Urothelium cell line (cell line): ENCODE results near the gene SH3BGRL2.

ENCODE experiments used
- DNase-seq: peaks from one replicate; pipeline ENCODE4 v3.0.0; 2011; ENCODE audit warnings: low spot score, mixed read lengths
- FAIRE-seq: peaks from 2 replicates; lab custom pipeline; 2011; peaks lifted over from hg19 to GRCh38; lab: Jason Lieb, UNC

SH3BGRL2 gene

DNA sequence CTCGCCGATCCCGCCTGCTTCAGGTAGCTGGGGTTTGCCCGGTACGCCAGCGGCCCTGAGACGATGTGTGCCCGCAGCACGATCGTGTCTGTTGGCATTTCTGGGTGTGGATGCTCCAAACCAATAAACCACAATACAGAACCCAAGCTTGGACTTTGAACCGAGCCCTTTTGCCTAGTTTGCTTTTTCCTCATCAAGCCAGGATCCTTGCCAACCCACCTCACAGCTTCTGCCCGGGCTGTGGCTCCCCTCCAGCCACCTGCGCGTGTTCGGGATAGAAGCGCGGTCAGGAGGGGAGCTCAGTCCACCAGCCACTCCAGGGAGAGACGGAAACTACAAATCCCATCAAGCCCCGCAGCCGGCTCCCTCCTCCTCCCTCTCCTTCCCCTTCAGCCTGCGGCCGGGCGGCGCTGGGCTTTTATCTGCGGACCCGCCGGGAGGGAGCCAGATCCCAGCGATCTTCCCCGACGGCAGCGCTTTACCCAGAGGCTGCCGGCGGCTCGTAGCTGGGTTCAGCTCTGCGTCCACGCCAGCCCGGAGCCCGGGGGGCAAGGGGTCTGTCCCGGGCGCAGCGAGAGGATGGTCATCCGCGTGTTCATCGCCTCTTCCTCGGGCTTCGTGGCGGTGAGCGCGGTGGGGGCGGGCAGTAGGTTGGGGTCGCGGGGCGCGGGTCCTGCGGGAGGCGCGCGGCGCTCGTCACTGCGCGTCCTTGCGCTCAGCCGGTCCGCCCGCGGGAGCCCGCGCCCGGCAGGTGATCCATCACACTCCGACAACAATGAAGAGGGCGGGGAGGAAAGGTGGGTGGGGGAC, at the start of gene SH3BGRL2:
Gene SH3BGRL2, plus strand, starts transcription at position 447 of the 810 bp plus-strand sequence. Its CDS starts 133 bp downstream, at position 580.
- DNase-seq: peak; percentile 77
- no peak for FAIRE-seq

DNA sequence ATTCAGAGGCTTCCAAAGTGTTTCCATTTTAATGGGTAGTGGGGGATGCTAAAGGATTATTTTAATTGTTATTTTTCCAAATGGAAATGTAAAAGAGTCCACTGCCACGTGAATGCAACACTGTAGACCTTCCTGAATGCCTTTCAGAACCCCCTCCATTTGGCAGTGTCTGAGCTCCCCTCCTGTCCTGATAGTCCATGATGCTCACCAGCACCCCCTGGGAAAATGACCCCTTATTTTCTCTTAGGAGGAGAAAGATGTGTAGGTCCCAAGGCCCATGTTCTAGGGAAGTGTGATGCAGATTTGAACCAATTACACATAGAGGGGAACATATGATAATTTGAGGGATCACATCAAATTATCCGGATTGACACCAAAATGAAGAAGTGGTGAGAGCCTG, 46.8 kb upstream of the SH3BGRL2 start:
- DNase-seq: no peak
- no peak for FAIRE-seq

DNA sequence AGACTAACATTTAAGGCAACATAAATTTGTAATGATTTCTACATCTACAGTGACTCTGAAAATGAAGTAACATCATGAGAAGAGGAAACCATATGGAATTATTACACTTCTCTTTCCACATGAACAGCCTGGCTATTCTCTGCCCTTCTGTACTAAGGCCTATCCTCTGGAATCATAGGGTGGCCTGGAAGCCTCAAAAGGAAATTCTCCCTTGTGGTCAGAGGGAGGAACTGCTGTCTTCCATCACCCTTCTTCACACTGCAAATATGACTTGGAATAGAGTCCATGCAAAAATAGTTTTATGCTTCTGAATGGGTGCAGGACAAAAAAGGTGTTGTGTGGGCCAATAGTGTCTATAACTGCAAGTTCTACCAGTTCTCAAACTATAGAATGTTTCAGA, 44.6 kb upstream of the SH3BGRL2 start:
- DNase-seq: no peak
- FAIRE-seq: no peak

DNA sequence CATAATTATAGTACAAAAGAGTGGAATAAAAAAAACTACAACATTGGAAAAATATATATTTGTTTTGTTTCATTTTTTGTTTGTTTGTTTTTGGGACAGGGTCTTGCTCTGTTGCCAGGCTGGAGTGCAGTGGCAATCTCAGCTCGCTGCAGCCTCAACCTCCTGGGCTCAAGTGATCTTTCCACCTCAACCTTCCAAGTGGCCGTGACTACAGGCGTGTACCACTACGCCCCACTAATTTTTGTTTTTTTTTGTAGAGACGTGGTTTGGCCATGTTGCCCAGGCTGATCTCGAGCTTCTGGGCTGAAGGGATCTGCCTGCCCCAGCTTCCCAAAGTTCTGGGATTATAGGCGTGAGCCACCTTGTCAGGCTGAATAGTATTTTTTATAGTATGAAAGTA, 41.4 kb upstream of the SH3BGRL2 start:
- DNase-seq (no peak), FAIRE-seq (no peak)

DNA sequence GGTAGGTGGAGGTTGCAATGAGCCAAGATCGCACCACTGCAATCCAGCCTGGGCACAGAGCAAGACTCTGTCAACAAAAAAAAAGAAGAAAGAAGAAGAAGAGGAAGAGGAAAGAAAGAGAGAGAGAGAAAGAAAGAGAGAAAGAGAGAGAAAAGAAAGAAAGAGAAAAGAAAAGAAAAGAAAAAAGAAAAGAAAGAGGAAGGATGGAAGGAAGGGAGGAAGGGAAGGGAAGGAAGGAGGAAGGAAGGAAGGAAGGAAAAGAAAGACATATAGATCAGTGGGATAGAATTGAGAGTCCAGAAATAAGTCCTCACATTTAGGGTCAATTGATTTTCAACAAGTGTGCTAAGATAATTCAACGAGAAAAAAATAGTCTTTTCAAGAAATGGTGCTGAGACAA, 34.0 kb upstream of the SH3BGRL2 start:
- FAIRE-seq (no peak), DNase-seq (no peak)

DNA sequence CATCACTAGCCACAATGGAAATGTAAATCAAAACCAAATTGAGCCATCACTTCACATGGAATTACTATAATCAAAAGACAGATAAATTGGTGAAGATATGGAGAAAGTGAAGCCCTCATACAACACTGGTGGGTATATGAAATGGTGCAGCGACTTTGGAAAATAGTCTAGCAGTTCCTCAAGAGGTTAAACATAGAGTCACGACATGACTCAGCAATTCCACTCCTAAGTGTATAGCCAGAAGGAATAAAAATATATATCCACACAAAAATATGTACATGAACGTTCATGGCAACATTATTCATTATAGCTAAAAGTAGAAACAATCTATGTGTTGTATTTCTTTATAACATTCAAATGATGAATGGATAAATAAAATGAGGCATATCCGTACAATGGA, 33.1 kb upstream of the SH3BGRL2 start:
- no peak for FAIRE-seq
- DNase-seq: no peak

DNA sequence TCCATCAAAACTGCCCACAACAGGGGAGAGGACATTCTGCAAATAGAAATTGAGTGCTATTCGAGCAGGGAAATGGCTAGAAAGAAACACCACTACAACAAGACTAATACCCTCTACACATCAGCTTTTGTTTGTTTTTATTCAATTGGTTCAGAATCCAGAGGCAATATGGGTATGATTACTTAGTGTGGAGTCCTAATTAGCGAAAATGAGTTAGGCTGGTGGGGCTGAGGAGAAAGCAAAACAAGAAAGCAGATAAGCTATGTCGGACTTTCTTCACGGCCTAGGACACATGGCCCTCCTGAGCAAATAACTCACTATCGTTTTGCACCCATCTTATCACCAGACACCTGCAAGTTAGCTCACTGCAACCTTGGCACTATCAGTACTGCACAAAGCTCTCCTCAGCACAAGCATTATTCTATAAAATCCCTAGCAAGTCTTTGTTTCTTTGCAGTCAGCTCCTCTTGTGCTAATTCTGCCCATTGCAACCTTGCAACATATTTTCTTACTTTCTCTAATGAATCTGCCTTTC, 31.3 kb upstream of the SH3BGRL2 start:
- DNase-seq: no peak
- no peak for FAIRE-seq

DNA sequence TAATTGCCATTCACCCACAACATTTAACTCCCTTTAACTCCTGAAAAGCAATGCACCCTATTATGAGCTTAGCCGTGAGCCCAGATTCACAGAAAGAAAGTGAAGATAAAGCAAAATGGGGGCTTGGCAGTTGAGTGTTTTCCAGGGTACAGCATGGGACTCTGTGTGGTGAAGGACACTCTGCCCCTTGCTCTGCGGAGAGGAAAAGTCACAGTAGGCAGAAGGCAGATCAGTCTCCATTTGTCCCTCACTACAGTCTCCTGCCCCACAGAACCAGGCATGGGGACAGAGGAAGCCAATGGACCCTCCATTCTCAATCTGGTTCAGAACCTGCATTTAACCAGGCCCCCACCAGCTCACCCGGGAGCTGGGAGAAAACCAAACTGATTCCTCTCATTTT, 30.8 kb upstream of the SH3BGRL2 start:
- DNase-seq: no peak
- no peak for FAIRE-seq

DNA sequence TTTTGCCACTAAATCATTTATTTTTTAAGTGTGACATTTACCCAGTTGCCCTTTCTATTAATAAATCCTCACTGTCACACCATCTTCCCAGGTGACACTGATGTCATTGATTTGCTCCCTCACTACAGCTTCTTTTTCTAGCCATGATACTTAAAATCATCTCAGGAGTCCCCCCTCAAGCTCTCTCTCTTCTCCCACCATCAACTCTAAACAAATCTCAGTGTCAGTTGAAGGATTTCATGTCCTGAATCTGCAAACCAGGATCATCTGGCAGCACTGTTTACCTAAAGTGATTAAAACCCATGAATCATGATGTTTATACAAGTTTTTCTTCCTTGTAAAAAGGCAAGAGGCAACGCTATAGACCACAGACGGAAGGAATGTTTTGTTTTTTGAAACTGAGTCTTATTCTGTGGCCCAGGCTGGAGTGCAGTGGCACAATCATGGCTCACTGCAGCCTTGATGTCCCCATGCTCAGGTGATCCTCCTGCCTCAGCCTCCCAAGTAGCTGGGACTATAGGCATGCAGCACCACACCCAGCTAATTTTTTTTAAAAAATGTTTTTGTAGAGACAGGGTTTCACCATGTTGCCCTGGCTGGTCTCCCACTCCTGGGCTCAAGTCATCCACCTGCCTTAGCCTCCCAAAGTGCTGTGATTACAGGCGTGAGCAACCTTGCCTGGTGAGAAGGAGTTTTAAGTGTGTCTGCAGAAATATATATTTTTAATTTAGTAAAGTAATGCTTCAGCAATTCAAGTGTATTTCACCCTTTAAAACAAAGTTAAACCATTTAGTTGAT, 30.1 kb upstream of the SH3BGRL2 start:
- FAIRE-seq (no peak), DNase-seq (no peak)

DNA sequence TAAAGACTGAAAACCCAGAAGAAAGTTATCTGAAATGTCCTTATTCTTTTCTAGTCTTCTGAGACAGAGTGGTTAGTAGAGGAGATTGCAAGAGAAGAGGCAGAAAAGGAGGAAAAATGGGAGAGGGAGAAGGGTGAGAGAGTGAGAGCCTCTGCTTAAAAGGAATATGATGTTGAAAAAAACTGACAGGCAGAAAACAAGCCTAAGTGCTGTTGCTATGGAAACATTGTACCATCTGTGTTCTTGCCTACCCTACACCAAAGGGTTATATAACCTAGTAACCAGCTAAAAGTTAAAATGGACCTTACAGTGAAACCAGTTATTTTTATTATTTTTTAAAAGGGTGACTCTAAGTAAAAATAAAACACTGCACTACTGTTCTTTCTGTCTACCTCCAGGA, 28.3 kb upstream of the SH3BGRL2 start:
- no peak for DNase-seq
- no peak for FAIRE-seq

DNA sequence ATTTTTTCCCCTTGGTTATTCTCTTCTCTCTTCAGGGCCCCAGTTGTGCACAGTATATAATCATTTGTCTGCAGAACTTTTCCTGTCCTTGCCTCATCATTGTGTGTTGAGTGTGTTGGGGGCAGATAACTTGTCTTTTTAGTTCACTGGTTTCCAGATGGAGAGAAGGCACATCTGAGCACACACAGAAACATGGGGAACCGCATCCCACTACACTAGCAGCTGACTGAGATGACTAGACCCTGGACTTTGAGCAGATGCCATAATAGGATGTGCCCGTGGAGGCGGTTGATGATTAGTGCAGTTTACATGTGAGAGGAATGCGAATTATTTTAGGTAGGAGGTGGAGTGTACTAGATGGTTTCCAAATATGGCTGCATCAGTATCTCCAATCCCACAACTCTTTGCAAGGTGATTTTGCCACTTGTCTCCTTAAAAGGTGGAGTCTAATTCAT, 26.5 kb upstream of the SH3BGRL2 start:
- FAIRE-seq: no peak

DNA sequence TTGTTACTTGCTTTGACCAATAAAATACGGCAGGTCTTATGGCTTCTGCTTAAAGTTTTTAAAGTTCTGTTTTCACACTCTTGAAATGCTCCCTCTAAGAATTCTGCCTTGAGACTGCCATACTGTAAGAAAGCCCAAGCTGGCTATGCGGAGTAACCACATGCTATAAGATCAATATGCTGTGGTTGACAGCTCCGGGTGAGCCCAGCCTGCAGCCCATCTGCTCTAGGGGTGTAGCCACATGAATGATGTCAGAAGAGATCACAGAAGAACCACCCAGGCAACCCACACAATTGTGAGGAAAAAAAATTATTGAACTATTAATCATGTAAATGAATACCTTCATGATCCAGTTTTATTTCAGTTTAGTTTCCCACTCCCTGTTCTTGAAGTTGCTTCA, 26.1 kb upstream of the SH3BGRL2 start:
- DNase-seq (no peak), FAIRE-seq (no peak)

More for the DNA sequence above, 26.5 kb upstream of the SH3BGRL2 start:
- no peak for DNase-seq

DNA sequence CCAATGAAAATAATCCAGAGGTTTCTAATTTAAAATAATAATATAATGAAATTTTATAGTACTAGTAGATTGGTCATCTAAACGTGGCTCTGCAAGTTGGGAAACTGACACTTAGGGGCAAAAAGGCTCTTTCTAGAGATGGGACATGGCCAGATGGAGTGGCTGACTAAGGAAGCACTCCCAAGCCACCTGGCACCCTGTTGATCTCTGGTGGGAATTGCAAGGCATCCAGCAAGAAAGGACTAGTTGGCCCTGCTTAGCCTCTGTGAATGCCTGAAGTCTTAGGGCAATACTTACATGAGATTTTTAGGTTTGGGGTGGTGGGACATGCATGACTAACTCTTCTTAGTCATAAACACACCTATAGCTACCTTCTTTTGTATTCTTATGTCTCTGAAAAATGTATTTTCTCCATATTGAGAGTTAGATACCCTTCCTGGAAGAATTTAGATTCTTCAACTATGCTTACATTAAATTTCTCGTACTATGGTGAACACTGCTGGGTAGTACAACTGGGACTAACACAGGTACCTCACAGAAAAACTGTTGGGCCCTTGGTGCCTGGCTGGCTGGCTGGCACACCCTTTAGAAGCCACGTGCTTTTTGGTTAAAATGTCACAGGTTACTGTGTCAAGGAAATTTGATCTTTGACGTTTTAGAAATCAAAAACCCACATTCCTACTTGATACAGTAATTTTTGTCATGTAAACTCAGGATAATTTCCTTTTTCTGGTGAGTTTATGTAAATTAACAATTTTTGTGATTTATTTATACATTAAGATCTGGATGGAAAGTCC, 25.0 kb upstream of the SH3BGRL2 start:
- DNase-seq (no peak), FAIRE-seq (no peak)

DNA sequence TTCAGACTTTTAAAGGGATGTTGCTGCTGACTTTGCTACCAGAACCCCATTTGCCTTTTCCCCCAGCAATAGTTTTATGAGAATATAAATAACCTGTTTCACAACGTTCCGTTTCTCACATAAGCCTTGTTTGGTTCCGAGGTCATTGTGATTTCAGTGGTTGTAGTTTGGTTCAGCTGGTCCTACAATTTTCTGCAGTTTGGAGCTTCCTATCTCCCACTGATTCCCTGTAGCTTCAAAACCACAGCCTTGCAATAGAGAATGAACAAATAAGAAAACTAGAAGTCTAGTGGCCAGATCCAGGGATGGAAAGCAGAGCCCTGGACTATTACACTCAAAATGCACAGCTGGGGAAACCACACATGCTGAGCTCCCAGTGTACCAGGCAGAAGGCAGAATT, 24.1 kb upstream of the SH3BGRL2 start:
- DNase-seq: no peak
- FAIRE-seq: no peak

DNA sequence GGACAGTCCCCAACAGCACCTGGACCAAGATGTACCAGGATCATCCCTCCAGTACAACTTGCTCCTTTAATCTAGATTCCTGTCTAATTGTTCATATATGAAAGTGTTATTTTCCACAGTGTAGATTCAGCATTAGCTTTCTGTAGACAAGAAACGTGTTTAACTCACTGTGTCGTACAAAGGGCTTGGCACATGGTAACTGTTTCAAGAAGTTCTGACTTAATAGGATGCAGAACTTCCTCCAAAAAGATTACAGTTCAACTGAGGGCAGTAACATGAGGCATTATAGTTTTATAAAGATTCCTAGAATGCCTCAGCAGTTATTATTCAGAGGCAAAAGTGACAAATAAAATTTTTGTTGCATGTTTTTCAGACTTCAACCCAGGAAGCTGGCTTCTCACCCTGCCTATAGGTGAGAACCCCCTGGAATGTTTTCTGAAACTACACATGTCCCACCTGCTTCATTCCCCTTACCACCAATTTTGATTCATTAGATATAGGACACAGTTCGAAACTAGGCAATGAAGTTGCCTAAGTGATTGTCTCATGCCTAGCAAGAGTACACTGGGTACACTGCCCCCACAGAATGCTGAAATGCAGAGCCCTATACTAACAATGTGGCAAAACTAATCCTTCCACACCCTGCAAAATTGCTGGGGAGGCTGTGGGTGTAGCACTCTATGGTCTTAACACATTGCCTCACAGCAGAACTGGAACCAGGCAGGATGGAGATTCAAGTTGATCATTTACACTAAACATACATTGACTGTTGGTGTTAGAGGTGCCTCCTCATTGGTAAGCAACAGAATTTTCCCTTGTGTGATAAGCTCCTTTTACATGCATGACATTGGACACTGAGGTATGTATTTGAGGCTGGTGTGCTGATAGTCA, 22.6 kb upstream of the SH3BGRL2 start:
- no peak for DNase-seq
- FAIRE-seq: no peak

DNA sequence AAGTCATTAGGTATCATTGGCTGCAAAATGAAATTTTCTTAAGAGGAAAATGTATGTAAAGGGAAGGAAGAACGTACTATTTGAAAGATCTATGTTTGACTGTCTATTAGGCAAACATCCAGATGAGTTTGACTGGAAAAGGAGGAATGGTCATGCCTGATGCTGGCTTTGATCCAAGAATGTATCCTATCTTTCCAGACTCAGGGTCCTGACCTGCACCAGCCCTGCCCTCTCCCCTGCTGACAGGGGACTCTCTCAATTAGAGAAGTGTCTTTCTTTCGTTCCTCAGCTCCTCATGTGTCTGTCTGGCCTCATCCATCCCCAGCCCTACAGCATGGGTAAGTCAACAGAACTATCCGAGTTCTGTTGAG, 21.9 kb upstream of the SH3BGRL2 start:
- DNase-seq: no peak
- FAIRE-seq: no peak

DNA sequence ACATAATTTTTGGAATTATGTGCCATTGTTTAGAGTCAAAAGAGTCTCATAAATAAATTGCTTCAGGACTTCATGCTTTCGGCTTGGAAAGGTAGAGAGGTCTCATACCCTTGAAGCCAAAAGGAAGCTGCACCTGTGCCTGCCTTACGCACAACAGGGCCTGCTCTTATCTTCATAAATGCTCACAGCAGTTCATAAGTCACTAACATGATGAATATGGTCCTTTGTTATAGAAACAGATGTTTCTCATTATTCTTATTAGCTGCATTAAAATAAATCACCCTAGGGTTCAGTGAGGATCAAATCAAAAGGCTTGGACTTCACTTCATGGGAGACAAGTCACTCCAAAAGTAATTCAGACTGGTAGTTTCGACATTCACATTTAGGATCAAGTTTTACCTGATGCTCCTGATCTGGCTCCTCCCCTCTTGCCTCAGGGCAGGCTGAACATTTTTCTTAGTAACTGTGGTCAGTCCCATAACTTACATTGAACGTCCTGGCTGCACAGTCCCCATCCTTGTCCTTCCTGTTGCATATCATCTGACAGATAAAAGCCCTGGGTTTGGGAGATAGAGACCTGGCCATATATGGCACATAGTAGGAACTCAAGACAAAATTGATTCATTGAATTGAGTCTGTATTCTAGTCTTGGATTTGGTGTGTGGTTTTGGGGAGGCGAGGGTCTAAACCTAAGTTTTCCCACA, 20.7 kb upstream of the SH3BGRL2 start:
- FAIRE-seq: no peak
- DNase-seq: no peak

DNA sequence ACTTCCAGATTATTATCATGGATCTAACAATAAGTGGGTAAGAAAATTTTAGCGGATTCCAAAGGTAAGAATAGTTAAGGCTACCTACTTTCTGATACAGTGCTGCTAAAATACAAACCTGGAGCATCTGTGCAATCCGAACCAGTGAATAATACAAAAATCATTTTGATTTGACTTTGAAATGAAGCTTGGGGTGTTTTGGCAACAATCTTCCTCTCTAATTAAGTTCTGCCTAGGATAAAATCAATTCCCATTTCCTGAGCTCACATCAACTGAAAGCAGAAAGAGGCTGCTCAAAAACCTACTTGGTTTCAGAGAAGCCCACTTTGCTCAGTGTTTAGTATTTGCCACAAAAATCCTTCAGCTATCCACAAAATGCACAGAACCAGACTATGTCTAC, 18.7 kb upstream of the SH3BGRL2 start:
- no peak for FAIRE-seq

DNA sequence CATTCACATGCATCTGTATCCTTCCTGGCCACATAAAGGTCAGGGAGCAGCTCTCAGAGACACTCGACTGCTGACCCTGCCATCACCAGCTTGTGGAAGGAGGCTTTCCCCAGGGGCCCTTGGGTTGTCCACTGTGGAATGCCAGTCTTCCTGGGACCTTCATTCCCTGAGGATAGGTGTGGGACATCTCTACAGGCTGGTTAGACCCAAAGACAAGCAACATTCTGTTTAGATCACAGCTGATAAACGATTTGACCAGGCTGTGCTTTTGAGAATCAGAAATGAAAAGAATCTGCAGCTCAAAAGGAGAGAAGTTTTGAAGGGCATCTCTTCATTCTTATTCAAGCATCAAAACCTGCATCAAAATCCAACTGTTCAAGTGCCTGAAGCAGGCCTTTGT, 18.2 kb upstream of the SH3BGRL2 start:
- DNase-seq (no peak), FAIRE-seq (no peak)

More for the DNA sequence above, 18.7 kb upstream of the SH3BGRL2 start:
- DNase-seq: no peak
